Measurements from ENCODE around the gene KIRREL3. TPM values are rescaled to one million over a fixed set of nuclear protein-coding genes. Genes with fewer than 3 reads are reported as not detected.

The KIRREL3 gene
- total RNA-seq, 2 experiments from 2014 or later: not detected

GRCh38 chr11:126833065-126833464, 167.5 kb downstream of the KIRREL3 start:
- intact Hi-C loops (cut with DNase I, micrococcal nuclease): no loop called here

GRCh38 chr11:126832387-126832786, 168.2 kb downstream of the KIRREL3 start:
- no peak for ATAC-seq (ENCODE audit: poor library complexity)
- H3K36me3 Mint-ChIP-seq (ENCODE audit: low read depth): no peaks in the 10 kb centered on the region
- H3K27me3 Mint-ChIP-seq: peaks cover 5% of the 10 kb centered on the region
- intact Hi-C loops (cut with DNase I, micrococcal nuclease): no loop called here
- POLR2A ChIA-PET: no interaction called here
- no peaks in the 10 kb centered on the region for H3K27me3 ChIP-seq (ENCODE audit: control insufficient read depth in 1 of 2, insufficient read depth in 2 of 2, low read length in 2 of 2)
- no peak overlapping the region for H3K4me3 ChIP-seq (ENCODE audit: low read length)
- no peaks in the 10 kb centered on the region for H3K4me1 Mint-ChIP-seq (ENCODE audit: low read depth)
- H3K27ac Mint-ChIP-seq: no peak overlapping the region
- no peaks in the 10 kb centered on the region for H3K4me1 ChIP-seq (ENCODE audit: insufficient read depth, low read length)
- DNase-seq: no peak
- H3K9me3 ChIP-seq (ENCODE audit: control insufficient read depth in 1 of 2, insufficient read depth in 1 of 2, low read length in 2 of 2): no peaks in the 10 kb centered on the region
- CTCF ChIA-PET: no interaction called here
- no peaks in the 10 kb centered on the region for H3K36me3 ChIP-seq (ENCODE audit: insufficient read depth, low read length)
- TF ChIP-seq CTCF (IDR thresholded peaks at IDR 0.05): no peak
- H3K9me3 Mint-ChIP-seq: no peaks in the 10 kb centered on the region
- H3K27ac ChIP-seq (ENCODE audit: low read depth in 1 of 2, low read length in 2 of 2): no peak overlapping the region
- H3K4me3 Mint-ChIP-seq: no peak overlapping the region

More at GRCh38 chr11:126833065-126833464, 167.5 kb downstream of the KIRREL3 start:
- ChIA-PET CTCF (no interaction called here), POLR2A (no interaction called here)
- H3K9me3 ChIP-seq (ENCODE audit: control insufficient read depth in 1 of 2, insufficient read depth in 1 of 2, low read length in 2 of 2): no peaks in the 10 kb centered on the region
- H3K27ac Mint-ChIP-seq: no peak overlapping the region
- no peak overlapping the region for H3K4me3 ChIP-seq (ENCODE audit: low read length)
- H3K36me3 Mint-ChIP-seq (ENCODE audit: low read depth): no peaks in the 10 kb centered on the region
- no peaks in the 10 kb centered on the region for H3K36me3 ChIP-seq (ENCODE audit: insufficient read depth, low read length)
- ATAC-seq (ENCODE audit: poor library complexity) (no peak), DNase-seq (no peak)
- no peak overlapping the region for H3K4me3 Mint-ChIP-seq
- H3K4me1 Mint-ChIP-seq (ENCODE audit: low read depth): no peaks in the 10 kb centered on the region
- H3K27ac ChIP-seq (ENCODE audit: low read depth in 1 of 2, low read length in 2 of 2): no peak overlapping the region
- no peaks in the 10 kb centered on the region for H3K4me1 ChIP-seq (ENCODE audit: insufficient read depth, low read length)
- no peak for TF ChIP-seq CTCF (IDR thresholded peaks at IDR 0.05)
- H3K27me3 ChIP-seq (ENCODE audit: control insufficient read depth in 1 of 2, insufficient read depth in 2 of 2, low read length in 2 of 2): no peaks in the 10 kb centered on the region
- H3K9me3 Mint-ChIP-seq: no peaks in the 10 kb centered on the region
- peaks cover 8% of the 10 kb centered on the region for H3K27me3 Mint-ChIP-seq

GRCh38 chr11:126830216-126830806, 170.3 kb downstream of the KIRREL3 start:
- ATAC-seq (ENCODE audit: poor library complexity) (no peak), DNase-seq (no peak)
- Mint-ChIP-seq H3K36me3 (ENCODE audit: low read depth) (no peaks in the 10 kb centered on the region), H3K9me3 (no peaks in the 10 kb centered on the region), H3K27me3 (peaks cover 7% of the 10 kb centered on the region), H3K4me3 (no peak overlapping the region), H3K27ac (no peak overlapping the region), H3K4me1 (ENCODE audit: low read depth) (no peaks in the 10 kb centered on the region)
- Histone ChIP-seq H3K9me3 (ENCODE audit: control insufficient read depth in 1 of 2, insufficient read depth in 1 of 2, low read length in 2 of 2) (no peaks in the 10 kb centered on the region), H3K36me3 (ENCODE audit: insufficient read depth, low read length) (no peaks in the 10 kb centered on the region), H3K4me1 (ENCODE audit: insufficient read depth, low read length) (no peaks in the 10 kb centered on the region), H3K4me3 (ENCODE audit: low read length) (no peak overlapping the region), H3K27me3 (ENCODE audit: control insufficient read depth in 1 of 2, insufficient read depth in 2 of 2, low read length in 2 of 2) (no peaks in the 10 kb centered on the region), H3K27ac (ENCODE audit: low read depth in 1 of 2, low read length in 2 of 2) (no peak overlapping the region)
- ChIA-PET POLR2A (no interaction called here), CTCF (no interaction called here)
- intact Hi-C loops (cut with DNase I, micrococcal nuclease): no loop called here
- TF ChIP-seq CTCF (IDR thresholded peaks at IDR 0.05): no peak

Data from CD4-positive, alpha-beta T cell (primary cell).